Glutamatergic neuron (in vitro differentiated cells): ENCODE results near the gene CHD9. TPM values are rescaled to one million over a fixed set of nuclear protein-coding genes. Genes with fewer than 3 reads are reported as not detected.

Source experiments
- DNase-seq: peaks from one replicate; pipeline ENCODE4 v3.0.0; 2022
- H3K27ac Mint-ChIP-seq: one replicate; pipeline ENCODE4 v1.8.0; 2020; ENCODE audit warnings: mild to moderate bottlenecking, mixed read lengths, inconsistent platforms; ENCODE audit not compliant: unreplicated experiment
- H3K27me3 Mint-ChIP-seq: one replicate; pipeline ENCODE4 v1.8.0; 2020; ENCODE audit warnings: mild to moderate bottlenecking, moderate library complexity, mixed read lengths, inconsistent platforms; ENCODE audit not compliant: unreplicated experiment
- H3K36me3 Mint-ChIP-seq: one replicate; pipeline ENCODE4 v1.8.0; 2020; ENCODE audit warnings: mild to moderate bottlenecking, mixed read lengths, inconsistent platforms; ENCODE audit not compliant: unreplicated experiment
- H3K4me1 Mint-ChIP-seq: one replicate; pipeline ENCODE4 v1.8.0; 2020; ENCODE audit warnings: mild to moderate bottlenecking, low read depth, mixed read lengths, inconsistent platforms; ENCODE audit not compliant: unreplicated experiment
- H3K4me3 Mint-ChIP-seq: one replicate; pipeline ENCODE4 v1.8.0; 2020; ENCODE audit warnings: mild to moderate bottlenecking, mixed read lengths, inconsistent platforms; ENCODE audit not compliant: unreplicated experiment
- H3K9me3 Mint-ChIP-seq: one replicate; pipeline ENCODE4 v1.8.0; 2020; ENCODE audit warnings: mild to moderate bottlenecking, moderate library complexity, mixed read lengths, inconsistent platforms; ENCODE audit not compliant: unreplicated experiment
- total RNA-seq: library from RNA; stranded (reverse); fragmentation: NEBNext Ultra II Directional; extraction: Animal tissue kit (Norgen Biotek cat#: 25700); gene quantifications from one replicate; pipeline ENCODE4 v1.2.1, GENCODE V29; 2021; ENCODE audit not compliant: unreplicated experiment
- TF ChIP-seq, protein P1 (sequence below): fragments of 200-600 bp; sonication (generic); IDR thresholded peaks from one replicate; pipeline ENCODE4 v1.5.0; 2021; ENCODE audit not compliant: partially characterized antibody, unreplicated experiment

The CHD9 gene
- total RNA-seq, 1 donor from 2014 or later: 120 TPM

DNA sequence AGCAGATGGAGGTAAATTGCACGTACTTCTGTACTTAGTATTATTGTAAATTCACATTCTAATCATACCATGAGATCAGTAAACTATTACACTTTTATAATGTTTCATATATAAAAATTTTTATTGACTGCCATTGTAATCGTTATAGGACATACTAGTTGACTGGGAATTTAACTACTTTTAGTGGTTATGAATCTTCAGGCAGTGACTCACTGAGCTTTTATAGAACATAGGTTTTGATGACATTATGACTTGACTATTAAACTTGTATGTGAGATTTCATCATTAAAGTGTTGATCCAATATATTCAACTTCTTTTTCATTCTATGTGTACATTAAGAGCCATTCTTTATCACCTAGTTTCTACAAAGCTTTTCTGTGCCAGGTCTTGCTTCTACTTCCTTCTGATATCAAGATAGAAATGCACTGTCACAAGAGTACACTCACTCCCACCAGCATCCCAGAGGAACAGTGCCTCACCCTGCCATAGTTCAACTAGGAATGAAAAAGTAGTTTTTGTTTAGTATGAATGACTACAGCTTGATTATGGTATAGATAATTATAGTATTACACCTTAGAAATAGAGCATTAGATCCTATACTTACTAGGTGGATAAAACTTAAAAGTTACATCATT lies 237.1 kb downstream of the CHD9 start:
- Mint-ChIP-seq H3K4me1 (peaks cover 17% of the 10 kb centered on the region), H3K27ac (no peak overlapping the region), H3K36me3 (peaks cover 10% of the 10 kb centered on the region), H3K9me3 (peaks cover 5% of the 10 kb centered on the region), H3K4me3 (no peak overlapping the region), H3K27me3 (no peaks in the 10 kb centered on the region)
- TF ChIP-seq, protein P1, sequence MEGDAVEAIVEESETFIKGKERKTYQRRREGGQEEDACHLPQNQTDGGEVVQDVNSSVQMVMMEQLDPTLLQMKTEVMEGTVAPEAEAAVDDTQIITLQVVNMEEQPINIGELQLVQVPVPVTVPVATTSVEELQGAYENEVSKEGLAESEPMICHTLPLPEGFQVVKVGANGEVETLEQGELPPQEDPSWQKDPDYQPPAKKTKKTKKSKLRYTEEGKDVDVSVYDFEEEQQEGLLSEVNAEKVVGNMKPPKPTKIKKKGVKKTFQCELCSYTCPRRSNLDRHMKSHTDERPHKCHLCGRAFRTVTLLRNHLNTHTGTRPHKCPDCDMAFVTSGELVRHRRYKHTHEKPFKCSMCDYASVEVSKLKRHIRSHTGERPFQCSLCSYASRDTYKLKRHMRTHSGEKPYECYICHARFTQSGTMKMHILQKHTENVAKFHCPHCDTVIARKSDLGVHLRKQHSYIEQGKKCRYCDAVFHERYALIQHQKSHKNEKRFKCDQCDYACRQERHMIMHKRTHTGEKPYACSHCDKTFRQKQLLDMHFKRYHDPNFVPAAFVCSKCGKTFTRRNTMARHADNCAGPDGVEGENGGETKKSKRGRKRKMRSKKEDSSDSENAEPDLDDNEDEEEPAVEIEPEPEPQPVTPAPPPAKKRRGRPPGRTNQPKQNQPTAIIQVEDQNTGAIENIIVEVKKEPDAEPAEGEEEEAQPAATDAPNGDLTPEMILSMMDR: no peak
- DNase-seq: no peak

DNA sequence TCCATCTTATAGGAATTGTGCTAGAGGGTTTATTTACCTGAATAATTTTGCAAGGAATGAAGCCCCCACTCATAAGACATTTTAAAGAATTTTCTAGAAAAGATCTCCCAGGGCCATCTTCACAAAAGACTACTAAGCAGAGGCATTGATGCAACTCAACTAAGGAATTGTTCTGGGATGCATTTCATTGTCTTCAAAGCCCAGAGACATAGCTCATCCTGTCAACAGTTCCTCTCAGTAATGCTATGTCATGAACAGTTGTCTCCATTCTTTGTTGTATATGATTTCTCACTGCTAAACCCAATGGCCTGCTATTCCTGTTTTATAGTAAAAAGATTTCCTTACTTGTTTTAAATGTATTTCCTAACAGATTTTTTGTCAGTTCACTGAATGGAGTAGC lies 242.7 kb downstream of the CHD9 start:
- peaks cover 8% of the 10 kb centered on the region for H3K9me3 Mint-ChIP-seq
- H3K36me3 Mint-ChIP-seq: no peaks in the 10 kb centered on the region
- no peak for DNase-seq
- H3K4me3 Mint-ChIP-seq: no peak overlapping the region
- no peaks in the 10 kb centered on the region for H3K27me3 Mint-ChIP-seq
- TF ChIP-seq, protein P1: no peak
- peaks cover 17% of the 10 kb centered on the region for H3K4me1 Mint-ChIP-seq
- H3K27ac Mint-ChIP-seq: no peak overlapping the region

DNA sequence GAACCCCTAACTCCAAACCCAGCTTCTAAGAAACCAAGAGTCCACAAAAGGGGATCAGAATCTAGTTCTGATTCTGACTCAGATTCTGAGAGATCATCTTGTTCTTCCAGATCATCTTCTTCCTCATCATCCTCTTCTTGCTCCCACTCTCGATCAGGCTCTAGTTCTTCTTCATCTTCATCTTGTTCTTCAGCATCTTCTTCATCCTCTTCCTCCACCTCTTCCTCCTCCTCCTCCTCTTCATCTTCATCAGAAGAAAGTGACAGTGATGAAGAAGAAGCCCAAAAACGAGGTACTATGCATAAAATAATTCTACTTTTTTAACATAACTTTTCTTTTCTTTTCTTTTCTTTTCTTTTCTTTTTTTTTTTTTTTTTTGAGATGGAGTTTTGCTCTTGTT lies 249.5 kb downstream of the CHD9 start:
- H3K36me3 Mint-ChIP-seq: no peaks in the 10 kb centered on the region

DNA sequence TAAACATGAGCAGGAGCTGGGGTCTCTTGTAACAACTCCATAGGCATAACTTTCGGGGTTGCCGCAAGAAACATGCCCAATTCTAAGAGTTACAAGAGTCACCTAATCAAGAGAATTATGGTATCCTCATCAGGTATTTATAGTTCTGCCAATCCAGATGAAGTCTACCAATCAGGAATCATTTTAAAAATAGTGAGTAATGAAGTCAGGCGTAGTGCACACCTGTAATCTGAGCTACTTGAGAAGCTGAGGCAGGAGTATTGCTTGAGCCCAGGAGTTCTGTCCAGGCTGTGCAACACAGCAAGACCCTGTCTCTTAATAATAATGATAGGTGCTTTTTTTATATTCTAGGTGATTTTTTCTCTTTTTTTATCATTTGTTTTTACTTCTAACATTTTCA lies 251.0 kb downstream of the CHD9 start:
- Mint-ChIP-seq H3K36me3 (no peaks in the 10 kb centered on the region), H3K27ac (no peak overlapping the region), H3K4me3 (no peak overlapping the region), H3K27me3 (peaks cover 1% of the 10 kb centered on the region), H3K4me1 (no peaks in the 10 kb centered on the region), H3K9me3 (no peaks in the 10 kb centered on the region)
- no peak for DNase-seq
- TF ChIP-seq, protein P1: no peak

More for the DNA sequence above, 249.5 kb downstream of the CHD9 start:
- TF ChIP-seq, protein P1: no peak
- no peak overlapping the region for H3K4me3 Mint-ChIP-seq
- no peaks in the 10 kb centered on the region for H3K9me3 Mint-ChIP-seq
- peaks cover 1% of the 10 kb centered on the region for H3K27me3 Mint-ChIP-seq
- no peak for DNase-seq
- no peaks in the 10 kb centered on the region for H3K4me1 Mint-ChIP-seq
- no peak overlapping the region for H3K27ac Mint-ChIP-seq

DNA sequence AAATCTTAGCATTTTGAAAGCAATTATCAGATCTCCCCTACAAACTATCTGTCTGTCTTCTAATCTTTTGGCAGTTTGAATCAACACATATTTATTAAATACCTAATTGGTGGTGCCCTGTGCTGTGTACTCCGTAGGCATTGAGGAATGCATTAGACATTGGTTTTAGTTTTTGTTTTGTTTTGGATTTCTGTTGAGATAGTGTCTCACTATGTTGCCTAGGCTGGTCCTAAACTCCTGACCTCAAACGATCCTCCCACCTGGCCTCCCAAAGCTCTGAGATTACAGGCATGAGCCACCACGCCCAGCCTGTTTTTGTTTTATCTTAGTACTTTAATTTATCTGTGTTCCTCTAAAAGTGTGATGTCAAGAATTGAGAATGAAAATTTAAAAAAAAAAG lies 254.7 kb downstream of the CHD9 start:
- no peak overlapping the region for H3K27ac Mint-ChIP-seq
- H3K4me1 Mint-ChIP-seq: no peaks in the 10 kb centered on the region
- no peaks in the 10 kb centered on the region for H3K9me3 Mint-ChIP-seq
- no peak overlapping the region for H3K4me3 Mint-ChIP-seq
- peaks cover 7% of the 10 kb centered on the region for H3K36me3 Mint-ChIP-seq
- H3K27me3 Mint-ChIP-seq: peaks cover 1% of the 10 kb centered on the region
- TF ChIP-seq, protein P1: no peak
- DNase-seq: no peak
